ENCODE measurements around the gene MOCS3.

- TF ChIP-seq, protein P1, sequence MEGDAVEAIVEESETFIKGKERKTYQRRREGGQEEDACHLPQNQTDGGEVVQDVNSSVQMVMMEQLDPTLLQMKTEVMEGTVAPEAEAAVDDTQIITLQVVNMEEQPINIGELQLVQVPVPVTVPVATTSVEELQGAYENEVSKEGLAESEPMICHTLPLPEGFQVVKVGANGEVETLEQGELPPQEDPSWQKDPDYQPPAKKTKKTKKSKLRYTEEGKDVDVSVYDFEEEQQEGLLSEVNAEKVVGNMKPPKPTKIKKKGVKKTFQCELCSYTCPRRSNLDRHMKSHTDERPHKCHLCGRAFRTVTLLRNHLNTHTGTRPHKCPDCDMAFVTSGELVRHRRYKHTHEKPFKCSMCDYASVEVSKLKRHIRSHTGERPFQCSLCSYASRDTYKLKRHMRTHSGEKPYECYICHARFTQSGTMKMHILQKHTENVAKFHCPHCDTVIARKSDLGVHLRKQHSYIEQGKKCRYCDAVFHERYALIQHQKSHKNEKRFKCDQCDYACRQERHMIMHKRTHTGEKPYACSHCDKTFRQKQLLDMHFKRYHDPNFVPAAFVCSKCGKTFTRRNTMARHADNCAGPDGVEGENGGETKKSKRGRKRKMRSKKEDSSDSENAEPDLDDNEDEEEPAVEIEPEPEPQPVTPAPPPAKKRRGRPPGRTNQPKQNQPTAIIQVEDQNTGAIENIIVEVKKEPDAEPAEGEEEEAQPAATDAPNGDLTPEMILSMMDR (IDR thresholded peaks at IDR 0.05): peak in 2 of 3 experiments; percentile 36 to 37
- TF ChIP-seq POLR2A (IDR thresholded peaks at IDR 0.05): no peak
- TF ChIP-seq POLR2AphosphoS5 (IDR thresholded peaks at IDR 0.05; ENCODE audit: insufficient read depth in 1 of 2, low read depth in 1 of 2): no peak
These were observed 22.5 kb downstream of the MOCS3 start for GRCh38 chr20:50980851-50981713.
